RWPE2 (cell line): ENCODE data around the gene GRPEL1.

Experiments used
- ATAC-seq: fragments of 200-7000 bp; cut with Tn5 transposase; 3 replicates; pipeline ENCODE4 v1.9.1; 2021; ENCODE audit warnings: low read depth
- DNase-seq: peaks from one replicate; pipeline ENCODE4 v3.0.0-alpha.2; 2020; ENCODE audit warnings: low spot score
- H3K27ac ChIP-seq: fragments of 450-650 bp; 2 replicates; pipeline ENCODE4 v1.5.1; 2017; ENCODE audit warnings: mild to moderate bottlenecking; ENCODE audit not compliant: poor library complexity, severe bottlenecking
- H3K27me3 ChIP-seq: fragments of 250-450 bp; sonication (Bioruptor Pico); 2 replicates; pipeline ENCODE4 v1.5.1; 2021; ENCODE audit warnings: mild to moderate bottlenecking, moderate library complexity; ENCODE audit not compliant: insufficient read depth, poor library complexity, severe bottlenecking
- H3K36me3 ChIP-seq: fragments of 250-450 bp; sonication (Bioruptor Pico); 2 replicates; pipeline ENCODE4 v1.5.1; 2020; ENCODE audit warnings: low read depth, mild to moderate bottlenecking, moderate library complexity
- H3K4me1 ChIP-seq: fragments of 250-450 bp; sonication (Bioruptor Pico); 2 replicates; pipeline ENCODE4 v1.5.1; 2021; ENCODE audit warnings: mild to moderate bottlenecking, moderate library complexity; ENCODE audit not compliant: insufficient read depth, poor library complexity, severe bottlenecking
- H3K4me3 ChIP-seq: fragments of 250-450 bp; sonication (Bioruptor Pico); 2 replicates; pipeline ENCODE4 v1.5.1; 2021; ENCODE audit warnings: mild to moderate bottlenecking, moderate library complexity; ENCODE audit not compliant: severe bottlenecking
- H3K9me3 ChIP-seq: fragments of 250-450 bp; sonication (Bioruptor Pico); 2 replicates; pipeline ENCODE4 v1.5.1; 2021; ENCODE audit warnings: mild to moderate bottlenecking, moderate library complexity; ENCODE audit not compliant: severe bottlenecking
- TF ChIP-seq, protein P1 (sequence below): fragments of 450-650 bp; IDR thresholded peaks from one replicate; pipeline ENCODE4 v1.5.1; 2017; ENCODE audit warnings: mild to moderate bottlenecking, moderate library complexity; ENCODE audit not compliant: poor library complexity, severe bottlenecking

The GRPEL1 gene

GRCh38 chr4:7066006-7066405 lies 1.9 kb downstream of the GRPEL1 start:
- ATAC-seq, result no peak
- Histone ChIP-seq H3K4me1 (no peaks in the 10 kb centered on the region), H3K9me3 (no peaks in the 10 kb centered on the region), H3K4me3 (no peak overlapping the region), H3K27ac (no peak overlapping the region), H3K27me3 (no peaks in the 10 kb centered on the region), H3K36me3 (peaks cover 59% of the 10 kb centered on the region)
- no peak for DNase-seq
- TF ChIP-seq, protein P1, sequence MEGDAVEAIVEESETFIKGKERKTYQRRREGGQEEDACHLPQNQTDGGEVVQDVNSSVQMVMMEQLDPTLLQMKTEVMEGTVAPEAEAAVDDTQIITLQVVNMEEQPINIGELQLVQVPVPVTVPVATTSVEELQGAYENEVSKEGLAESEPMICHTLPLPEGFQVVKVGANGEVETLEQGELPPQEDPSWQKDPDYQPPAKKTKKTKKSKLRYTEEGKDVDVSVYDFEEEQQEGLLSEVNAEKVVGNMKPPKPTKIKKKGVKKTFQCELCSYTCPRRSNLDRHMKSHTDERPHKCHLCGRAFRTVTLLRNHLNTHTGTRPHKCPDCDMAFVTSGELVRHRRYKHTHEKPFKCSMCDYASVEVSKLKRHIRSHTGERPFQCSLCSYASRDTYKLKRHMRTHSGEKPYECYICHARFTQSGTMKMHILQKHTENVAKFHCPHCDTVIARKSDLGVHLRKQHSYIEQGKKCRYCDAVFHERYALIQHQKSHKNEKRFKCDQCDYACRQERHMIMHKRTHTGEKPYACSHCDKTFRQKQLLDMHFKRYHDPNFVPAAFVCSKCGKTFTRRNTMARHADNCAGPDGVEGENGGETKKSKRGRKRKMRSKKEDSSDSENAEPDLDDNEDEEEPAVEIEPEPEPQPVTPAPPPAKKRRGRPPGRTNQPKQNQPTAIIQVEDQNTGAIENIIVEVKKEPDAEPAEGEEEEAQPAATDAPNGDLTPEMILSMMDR, result no peak

GRCh38 chr4:7063362-7063761 lies 4.5 kb downstream of the GRPEL1 start:
- TF ChIP-seq, protein P1, result no peak
- Histone ChIP-seq H3K27me3 (no peaks in the 10 kb centered on the region), H3K4me1 (no peaks in the 10 kb centered on the region), H3K4me3 (no peak overlapping the region), H3K27ac (no peak overlapping the region), H3K9me3 (no peaks in the 10 kb centered on the region), H3K36me3 (peaks cover 81% of the 10 kb centered on the region)
- DNase-seq (no peak), ATAC-seq (no peak)

DNA sequence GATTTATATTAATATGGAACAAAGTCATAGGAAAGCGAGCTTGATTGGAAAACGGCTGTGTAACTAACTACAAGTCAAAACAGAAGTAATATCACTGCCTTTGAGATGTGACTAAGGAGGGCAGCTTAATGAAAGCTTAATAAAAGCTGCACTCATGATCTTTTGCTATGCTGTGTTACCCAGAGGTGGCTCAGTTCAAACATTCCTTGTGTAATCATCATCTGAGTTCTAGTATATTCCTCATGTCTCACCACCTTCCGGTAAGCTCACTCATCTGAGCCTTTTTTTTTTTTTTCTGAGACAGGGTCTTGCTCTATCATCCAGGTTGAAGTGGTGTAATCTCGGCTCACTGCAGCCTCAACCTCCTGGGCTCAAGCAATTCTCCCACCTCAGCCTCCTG lies 5.0 kb downstream of the GRPEL1 start:
- no peaks in the 10 kb centered on the region for H3K9me3 ChIP-seq
- DNase-seq (no peak), ATAC-seq (no peak)
- no peak overlapping the region for H3K4me3 ChIP-seq
- H3K27ac ChIP-seq, result no peak overlapping the region
- TF ChIP-seq, protein P1, result no peak
- no peaks in the 10 kb centered on the region for H3K4me1 ChIP-seq
- H3K27me3 ChIP-seq, result no peaks in the 10 kb centered on the region
- peaks cover 81% of the 10 kb centered on the region for H3K36me3 ChIP-seq

GRCh38 chr4:7061815-7062214 lies 6.0 kb downstream of the GRPEL1 start:
- H3K9me3 ChIP-seq, result no peaks in the 10 kb centered on the region
- DNase-seq, result no peak
- H3K4me3 ChIP-seq, result no peak overlapping the region
- ATAC-seq, result no peak
- no peaks in the 10 kb centered on the region for H3K4me1 ChIP-seq
- H3K27ac ChIP-seq, result no peak overlapping the region
- TF ChIP-seq, protein P1, result no peak
- H3K27me3 ChIP-seq, result no peaks in the 10 kb centered on the region
- peaks cover 88% of the 10 kb centered on the region for H3K36me3 ChIP-seq

DNA sequence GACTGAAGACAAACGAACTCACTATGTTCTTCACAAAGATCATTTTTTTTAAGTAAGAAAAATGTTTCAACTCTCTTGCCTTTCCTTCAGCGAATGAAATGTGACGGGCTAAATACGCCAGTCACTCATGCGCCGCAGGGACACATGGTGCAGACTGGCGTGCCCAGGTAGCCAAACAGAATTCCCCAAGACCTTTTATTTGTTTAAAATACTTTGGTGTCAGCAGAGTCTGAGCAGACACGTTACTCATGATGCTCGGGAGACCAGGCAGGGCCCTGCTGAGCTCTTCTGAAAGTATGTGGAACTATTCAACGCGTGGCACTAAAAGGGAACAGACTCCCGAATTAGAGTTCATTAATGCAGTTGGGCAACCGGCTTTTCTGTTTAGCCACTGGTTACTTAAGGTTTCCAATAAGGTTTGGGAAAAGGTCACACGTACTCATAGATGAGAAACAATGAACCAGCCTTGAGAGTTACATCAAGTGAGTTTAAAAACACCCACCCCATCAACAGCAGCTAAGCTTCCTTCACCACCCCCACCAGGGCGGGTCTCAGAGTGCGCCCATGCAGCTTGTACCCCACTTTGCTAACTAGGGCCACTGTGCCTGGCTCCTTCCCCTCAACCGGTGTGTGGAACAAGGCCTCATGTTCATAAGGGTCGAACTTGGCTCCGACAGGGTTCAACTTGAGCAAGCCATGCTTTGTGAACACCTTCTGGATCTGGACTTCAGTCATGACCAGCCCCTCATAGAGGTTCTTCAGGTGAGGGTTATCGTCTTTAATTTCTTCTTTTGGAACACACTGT lies 7.3 kb downstream of the GRPEL1 start:
- Histone ChIP-seq H3K27me3 (no peaks in the 10 kb centered on the region), H3K4me3 (no peak overlapping the region), H3K27ac (no peak overlapping the region), H3K9me3 (no peaks in the 10 kb centered on the region), H3K4me1 (no peaks in the 10 kb centered on the region), H3K36me3 (peaks cover 86% of the 10 kb centered on the region)
- ATAC-seq (no peak), DNase-seq (no peak)
- TF ChIP-seq, protein P1, result no peak
